ENCODE measurements around the gene TRIM37.
"Not testable (repeated sequence)": the region's sequence is repeated elsewhere in the genome, so short reads cannot be mapped to it uniquely, and the experiment has no call there.

Gene TRIM37

DNA sequence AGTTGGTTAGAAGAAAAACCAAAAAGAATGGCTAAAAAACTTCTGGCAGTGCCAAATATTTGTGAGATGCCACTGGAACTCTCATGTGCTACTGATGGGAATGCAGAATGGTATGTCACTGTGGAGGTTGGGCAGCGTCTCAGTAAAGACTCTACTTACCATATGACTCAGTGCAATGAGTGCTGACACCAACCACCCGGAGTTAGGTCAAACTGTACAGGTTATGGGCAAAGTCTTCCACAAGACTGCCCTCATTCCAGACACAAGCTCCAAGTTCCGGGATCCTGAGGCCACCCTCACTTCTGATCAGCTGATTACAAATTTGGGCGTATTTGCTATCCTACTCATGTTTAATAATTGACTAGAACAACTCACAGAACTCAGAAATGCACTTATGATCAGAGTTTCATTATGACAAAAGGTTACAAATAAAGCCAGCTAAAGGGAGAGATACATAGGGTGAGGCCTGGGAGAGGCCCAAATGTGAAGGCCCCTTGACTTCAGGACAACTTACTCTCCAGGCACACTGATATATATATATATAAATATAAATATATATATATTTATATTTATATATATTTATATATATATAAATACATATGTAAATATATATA lies 114.9 kb downstream of the TRIM37 start:
- DNase-seq, result no peak

DNA sequence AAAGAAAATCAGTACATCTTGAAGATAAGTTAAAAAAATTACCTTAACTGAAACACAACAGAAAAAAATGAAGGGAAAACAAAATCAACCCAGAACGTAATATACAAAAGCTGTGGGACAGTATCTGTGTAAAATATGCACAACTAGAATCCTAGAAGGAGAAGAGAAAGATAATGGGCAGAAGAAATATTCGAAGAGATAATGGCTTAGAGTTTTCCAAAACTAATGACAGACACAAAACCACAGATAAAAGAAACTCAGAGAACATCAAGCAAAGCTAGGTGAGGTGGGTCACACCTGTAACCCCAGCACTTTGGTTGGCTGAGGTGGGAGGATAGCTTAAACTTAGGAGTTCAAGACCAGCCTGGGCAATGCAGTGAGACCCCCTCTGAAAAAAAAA lies 117.1 kb downstream of the TRIM37 start:
- DNase-seq, result no peak

DNA sequence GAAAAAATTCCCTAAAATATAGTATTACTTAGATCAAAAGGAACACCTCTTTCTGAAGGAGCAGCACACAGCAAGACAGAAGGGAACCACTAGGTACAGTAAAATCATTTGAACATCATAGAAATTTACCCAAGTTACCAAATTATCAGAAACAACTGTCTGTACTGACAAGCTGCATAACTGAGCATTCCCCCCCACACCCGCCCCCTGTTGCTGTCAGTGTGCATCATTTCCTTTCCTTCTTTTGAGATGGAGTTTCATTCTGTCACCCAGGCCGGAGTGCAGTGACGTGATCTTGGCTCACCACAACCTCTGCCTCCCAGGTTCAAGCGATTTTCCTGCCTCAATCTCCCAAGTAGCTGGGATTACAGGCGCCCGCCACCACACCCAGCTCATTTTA lies 120.7 kb downstream of the TRIM37 start:
- DNase-seq, result no peak

DNA sequence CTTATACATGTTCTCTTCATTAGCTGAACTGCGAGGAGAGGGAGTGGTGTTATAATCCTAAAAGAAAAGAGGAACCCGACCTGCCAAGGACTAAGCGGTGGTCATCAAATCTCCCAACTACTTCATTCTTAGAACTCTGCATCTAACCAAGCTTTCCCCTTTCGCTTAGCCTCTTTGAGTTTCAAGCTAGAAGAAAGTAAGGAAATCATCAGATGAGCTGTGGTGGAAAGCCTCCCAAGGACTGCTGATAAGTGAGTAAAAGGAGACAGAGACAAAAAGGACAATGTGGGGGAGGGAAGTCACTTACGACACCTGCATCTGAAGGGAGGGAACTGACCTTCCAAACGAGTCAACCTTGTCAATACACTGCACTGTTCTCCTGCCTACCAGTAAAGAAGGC lies 121.3 kb downstream of the TRIM37 start:
- DNase-seq, result no peak

- DNase-seq, result no peak
Observed at GRCh38 chr17:58982626-58983025, 124.1 kb downstream of the TRIM37 start.

GRCh38 chr17:58980706-58981481 lies 125.8 kb downstream of the TRIM37 start:
- no peak for DNase-seq

DNA sequence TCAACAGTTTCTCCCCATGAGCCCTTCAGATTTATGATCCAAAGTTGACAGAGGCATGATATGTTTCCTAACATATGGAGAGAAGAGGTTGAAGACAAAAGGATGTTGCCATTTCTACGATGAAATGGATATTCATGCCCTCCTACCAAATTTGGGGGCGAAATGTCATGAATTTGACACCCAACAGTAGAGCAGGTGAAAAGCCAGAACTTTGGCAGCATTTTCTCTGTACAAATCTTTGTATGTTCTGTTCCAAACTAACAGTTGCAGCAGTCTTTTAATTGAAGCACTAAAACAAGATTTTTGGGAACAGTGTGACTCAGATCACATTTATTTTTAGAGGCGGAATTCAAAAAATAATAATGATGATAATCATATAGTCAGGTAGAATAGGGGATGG lies 130.1 kb downstream of the TRIM37 start:
- DNase-seq, result no peak

DNA sequence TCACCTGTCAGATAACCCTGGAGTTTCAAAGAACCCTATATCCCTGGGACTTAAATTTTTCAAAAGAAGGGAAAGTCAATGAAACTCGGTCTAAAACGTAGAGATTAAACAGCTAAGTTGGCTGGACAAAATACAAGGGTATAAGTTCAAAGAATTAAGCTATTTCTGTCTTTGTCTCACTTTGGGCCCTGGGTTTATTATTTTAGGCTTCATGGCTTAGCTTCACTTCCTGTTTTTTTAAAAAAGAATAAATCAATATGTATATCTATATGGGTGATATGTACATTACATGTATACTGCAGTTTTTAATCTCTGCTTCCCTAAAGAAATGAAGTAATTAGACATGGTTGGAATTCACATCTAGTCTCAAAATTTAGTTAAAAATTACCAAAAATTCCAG lies 132.3 kb downstream of the TRIM37 start:
- no peak for DNase-seq

DNA sequence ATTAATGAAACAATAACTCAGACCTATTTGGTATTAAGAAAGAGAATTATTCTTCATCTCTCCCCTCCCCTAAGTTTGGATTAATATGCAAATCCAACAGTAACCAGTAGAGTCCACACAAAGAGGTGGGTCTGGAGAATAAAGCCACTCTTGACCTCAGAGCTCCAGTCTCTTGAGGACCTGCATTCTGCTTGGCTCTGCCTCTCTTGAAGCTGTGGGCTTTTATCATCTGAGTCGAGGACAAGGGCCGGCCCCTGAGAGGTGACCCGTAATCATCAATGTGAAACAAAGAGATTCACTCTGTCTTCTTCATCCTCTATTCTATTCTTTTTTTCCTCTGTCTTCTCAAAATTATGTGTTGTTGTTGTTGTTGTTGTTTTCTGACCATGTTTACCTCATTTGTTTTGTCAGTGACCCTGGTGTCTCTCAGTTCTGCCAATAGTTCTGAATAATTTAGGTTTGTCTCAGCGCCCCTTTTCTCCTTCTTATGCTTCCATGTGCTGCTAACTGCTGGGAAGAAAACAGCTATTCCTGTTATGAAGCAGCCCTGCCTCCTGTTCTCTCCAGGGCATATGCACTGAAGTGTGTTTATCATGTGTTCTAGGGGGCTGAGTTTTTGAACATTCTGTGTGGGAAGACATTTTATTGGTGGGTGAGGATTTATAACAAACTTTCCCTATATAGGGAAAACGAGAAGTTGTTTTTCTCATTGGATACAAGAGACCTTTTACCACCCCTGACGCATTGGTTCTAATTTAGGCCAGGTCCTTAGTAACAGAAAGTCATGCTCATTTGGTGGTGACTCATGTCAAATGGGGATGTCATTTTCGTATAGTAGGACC lies 135.8 kb downstream of the TRIM37 start:
- DNase-seq, result no peak

DNA sequence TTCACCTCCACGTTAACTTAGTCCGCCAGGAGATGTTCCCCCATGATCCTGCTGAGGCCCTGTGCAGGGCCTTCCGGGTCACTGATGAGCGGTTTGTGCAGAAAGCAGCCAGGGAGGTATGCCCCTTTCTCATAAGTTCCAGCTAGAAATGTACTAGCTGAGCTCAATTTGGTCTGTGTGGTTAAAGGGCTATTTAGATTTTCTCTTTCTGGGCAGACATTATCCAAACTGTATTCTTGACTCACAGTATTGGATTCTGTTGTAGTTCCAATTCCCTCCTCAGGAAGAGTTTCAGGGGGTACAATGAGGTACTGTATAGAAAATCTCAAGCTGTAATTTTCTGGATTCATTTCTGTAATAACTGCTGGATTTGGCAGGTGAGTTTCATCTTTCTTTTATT lies 137.1 kb downstream of the TRIM37 start:
- DNase-seq, result no peak

DNA sequence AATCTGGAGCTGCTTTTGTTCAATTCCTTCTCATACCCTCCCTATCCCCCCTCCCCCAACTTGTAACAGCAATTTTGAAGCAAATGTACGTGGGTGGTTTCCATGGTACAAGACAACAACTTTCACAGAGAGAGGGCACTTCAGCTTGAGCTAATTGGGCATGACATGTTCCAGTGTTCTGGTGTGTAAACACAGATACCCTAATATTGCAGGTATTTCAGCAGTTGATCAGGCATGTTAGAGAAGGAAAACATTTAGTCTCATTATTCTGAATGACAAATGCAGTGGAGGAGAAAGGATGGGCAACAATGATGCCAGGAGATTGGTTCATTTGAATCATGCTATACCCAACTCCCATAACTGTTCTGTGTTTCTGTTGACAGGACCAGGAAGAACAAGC lies 137.5 kb downstream of the TRIM37 start:
- DNase-seq, result no peak

- no peak for DNase-seq
Observed at GRCh38 chr17:58968426-58969061, 138.1 kb downstream of the TRIM37 start.

- DNase-seq, result no peak
Observed at GRCh38 chr17:58966208-58966607, 140.5 kb downstream of the TRIM37 start.

- DNase-seq, result no peak
Observed at GRCh38 chr17:58965221-58965620, 141.5 kb downstream of the TRIM37 start.

DNA sequence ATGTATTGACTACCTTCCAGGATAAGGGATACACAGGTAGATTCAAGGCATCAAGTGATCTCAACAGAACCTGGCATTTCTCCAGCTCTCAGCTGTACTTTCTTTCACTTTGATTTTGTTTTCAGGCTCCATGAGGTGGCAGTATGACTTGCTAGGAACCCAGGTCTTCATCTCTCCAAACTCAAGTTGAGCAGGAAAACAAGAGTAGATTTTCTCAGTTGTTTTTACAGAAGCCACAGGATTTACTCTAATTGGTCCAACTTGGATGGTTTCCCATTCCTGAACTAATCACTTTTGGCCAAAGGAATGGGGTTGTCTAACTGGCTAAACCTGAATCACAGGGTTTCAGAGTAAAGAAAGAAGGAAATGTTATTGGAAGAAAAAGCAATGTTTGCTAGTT lies 146.6 kb downstream of the TRIM37 start:
- no peak for DNase-seq

- not testable (repeated sequence) for DNase-seq
Observed at GRCh38 chr17:58957725-58958073, 149.0 kb downstream of the TRIM37 start.

- no peak for DNase-seq
Observed at GRCh38 chr17:58956997-58957724, 149.5 kb downstream of the TRIM37 start.

DNA sequence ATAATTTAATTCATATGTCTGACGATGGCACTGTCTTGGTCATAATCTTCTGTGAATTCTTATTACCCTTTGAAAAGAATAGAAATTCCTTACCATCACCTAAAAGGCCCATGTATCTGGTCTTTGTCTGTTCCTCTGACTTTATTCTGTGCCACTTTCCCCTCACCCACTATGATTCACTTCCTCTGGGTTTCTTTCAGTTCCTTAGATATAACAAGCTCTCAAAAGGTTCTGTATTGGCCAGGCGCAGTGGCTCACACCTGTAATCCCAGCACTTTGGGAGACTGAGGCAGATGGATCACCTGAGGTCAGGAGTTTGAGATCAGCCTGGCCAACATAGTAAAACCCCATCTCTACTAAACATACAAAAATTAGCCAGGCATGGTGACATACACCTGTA lies 152.3 kb downstream of the TRIM37 start:
- DNase-seq, result not testable (repeated sequence)

- DNase-seq, result no peak
Observed at GRCh38 chr17:58947824-58948223, 158.9 kb downstream of the TRIM37 start.

- DNase-seq, result no peak
Observed at GRCh38 chr17:58947411-58947810, 159.3 kb downstream of the TRIM37 start.

DNA sequence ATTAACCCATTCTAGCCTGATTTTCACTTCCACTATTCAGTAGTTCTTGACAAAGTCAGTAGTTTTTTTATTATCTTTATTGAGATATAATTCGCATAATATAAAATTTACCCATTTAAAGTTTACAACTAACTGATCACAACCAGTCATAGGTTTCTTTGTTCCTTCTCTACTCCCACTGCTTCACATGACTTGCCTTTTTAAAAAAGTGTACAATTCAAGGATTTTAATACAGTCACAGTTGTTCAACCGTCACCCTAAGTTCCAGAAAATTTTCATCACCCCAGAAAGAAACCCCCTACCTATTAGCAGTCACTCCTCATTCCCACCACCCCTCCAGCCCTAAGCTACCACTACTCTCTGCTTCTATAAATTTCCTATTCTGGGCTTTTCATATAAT lies 162.5 kb downstream of the TRIM37 start:
- no peak for DNase-seq

DNA sequence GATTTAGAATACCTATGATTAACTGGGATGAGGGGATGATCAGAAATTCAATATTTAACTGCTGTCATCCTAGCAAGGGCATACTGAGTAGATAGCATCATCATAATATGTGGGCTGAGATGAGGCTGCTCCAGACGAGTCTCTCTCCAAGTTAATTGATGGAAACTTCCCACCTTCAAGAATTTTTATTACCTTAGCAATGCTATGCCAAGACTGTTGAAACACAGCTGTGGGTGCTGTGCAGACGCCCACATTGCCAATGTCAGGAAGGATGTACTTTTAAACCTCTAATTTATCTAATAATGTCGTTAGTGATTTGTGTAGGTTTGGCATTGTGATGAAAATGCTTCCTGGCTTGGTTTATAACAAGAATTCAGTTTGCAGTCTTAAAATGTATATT lies 170.4 kb downstream of the TRIM37 start:
- DNase-seq, result no peak

GRCh38 chr17:58932956-58933355 lies 173.7 kb downstream of the TRIM37 start:
- no peak for DNase-seq

Measured in CD4-positive, alpha-beta T cell treated with Interleukin-15 for 1 hour (primary cell).